ENCODE results near the gene PNMA8C.

DNA sequence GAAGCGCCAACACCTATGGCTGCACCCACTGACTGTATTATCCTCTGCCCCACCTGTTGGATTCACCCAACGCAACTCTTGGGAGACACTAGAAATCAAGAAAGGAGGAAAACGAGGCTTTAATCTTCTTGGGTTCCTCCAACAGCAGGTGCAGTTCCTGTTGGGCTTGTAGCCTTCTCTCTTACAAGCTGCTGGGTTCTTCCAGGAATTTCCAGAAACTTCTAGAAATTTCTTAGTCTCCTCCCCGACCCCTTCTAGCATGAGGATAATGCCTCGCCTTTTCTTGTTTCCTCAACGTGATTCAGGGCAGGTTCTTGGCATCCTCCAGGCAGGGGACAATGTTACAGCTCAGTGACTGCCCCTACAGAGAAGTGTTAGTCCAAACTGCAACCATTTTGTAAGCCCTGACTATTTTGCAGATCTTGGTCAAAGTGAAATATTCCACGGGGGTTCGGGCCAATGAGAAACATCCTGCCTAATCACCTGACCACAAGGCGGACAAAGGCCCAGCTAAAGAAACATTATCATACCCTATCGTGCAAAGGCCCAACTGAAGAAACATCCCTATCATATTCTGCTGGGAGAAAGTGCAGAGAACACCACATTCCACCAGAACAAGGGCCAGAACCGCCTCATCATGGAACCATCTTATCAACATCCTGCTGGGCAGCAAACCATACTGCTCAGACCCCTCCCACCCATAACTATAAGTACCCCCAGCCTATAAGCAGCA is 43.2 kb upstream of the PNMA8C start:
- TF ChIP-seq EZH2 (IDR thresholded peaks at IDR 0.05; ENCODE audit: borderline replicate concordance, low read depth, low read length, severe bottlenecking) = no peak
- TF ChIP-seq, protein P1, sequence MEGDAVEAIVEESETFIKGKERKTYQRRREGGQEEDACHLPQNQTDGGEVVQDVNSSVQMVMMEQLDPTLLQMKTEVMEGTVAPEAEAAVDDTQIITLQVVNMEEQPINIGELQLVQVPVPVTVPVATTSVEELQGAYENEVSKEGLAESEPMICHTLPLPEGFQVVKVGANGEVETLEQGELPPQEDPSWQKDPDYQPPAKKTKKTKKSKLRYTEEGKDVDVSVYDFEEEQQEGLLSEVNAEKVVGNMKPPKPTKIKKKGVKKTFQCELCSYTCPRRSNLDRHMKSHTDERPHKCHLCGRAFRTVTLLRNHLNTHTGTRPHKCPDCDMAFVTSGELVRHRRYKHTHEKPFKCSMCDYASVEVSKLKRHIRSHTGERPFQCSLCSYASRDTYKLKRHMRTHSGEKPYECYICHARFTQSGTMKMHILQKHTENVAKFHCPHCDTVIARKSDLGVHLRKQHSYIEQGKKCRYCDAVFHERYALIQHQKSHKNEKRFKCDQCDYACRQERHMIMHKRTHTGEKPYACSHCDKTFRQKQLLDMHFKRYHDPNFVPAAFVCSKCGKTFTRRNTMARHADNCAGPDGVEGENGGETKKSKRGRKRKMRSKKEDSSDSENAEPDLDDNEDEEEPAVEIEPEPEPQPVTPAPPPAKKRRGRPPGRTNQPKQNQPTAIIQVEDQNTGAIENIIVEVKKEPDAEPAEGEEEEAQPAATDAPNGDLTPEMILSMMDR (IDR thresholded peaks at IDR 0.05; ENCODE audit: borderline replicate concordance, extremely low read depth, low read length, poor library complexity, severe bottlenecking) = no peak

Data from DND-41 (cell line).